HG03460 (cell line): ENCODE data around the gene SSR2.
"Not testable (repeated sequence)": the region's sequence is repeated elsewhere in the genome, so short reads cannot be mapped to it uniquely, and the experiment has no call there.

ENCODE experiments used
- ATAC-seq: cut with Tn5 transposase; IDR thresholded peaks from one replicate; pipeline ENCODE4 v1.9.1; 2021; ENCODE audit not compliant: unreplicated experiment

The SSR2 gene

GRCh38 chr1:155996166-155996565, 24.6 kb downstream of the SSR2 start:
- no peak for ATAC-seq

GRCh38 chr1:155993595-155993994, 27.2 kb downstream of the SSR2 start:
- ATAC-seq, result no peak

- ATAC-seq, result no peak
Observed at GRCh38 chr1:155990005-155990739, 30.6 kb downstream of the SSR2 start.

- peak; percentile 43 for ATAC-seq
Observed at GRCh38 chr1:155989242-155990004, 31.3 kb downstream of the SSR2 start.

- not testable (repeated sequence) for ATAC-seq
Observed at GRCh38 chr1:155984903-155985645, 35.7 kb downstream of the SSR2 start.

GRCh38 chr1:155984341-155984740, 36.4 kb downstream of the SSR2 start:
- no peak for ATAC-seq

- no peak for ATAC-seq
Observed at GRCh38 chr1:155983191-155984024, 37.3 kb downstream of the SSR2 start.

GRCh38 chr1:155982106-155982505, 38.6 kb downstream of the SSR2 start:
- no peak for ATAC-seq

- no peak for ATAC-seq
Observed at GRCh38 chr1:155981266-155982088, 39.3 kb downstream of the SSR2 start.

GRCh38 chr1:155979597-155980343, 41.0 kb downstream of the SSR2 start:
- no peak for ATAC-seq

GRCh38 chr1:155978973-155979429, 41.8 kb downstream of the SSR2 start:
- ATAC-seq, result no peak

GRCh38 chr1:155978325-155978972, 42.3 kb downstream of the SSR2 start, which contains the start of gene ARHGEF2:
Gene ARHGEF2 (minus strand): TSS chr1:155978547. CDS start chr1:155978427, 120 bp downstream.
- peak; percentile 49 for ATAC-seq

GRCh38 chr1:155977690-155978324, 42.9 kb downstream of the SSR2 start:
- no peak for ATAC-seq

GRCh38 chr1:155976913-155977689, 43.6 kb downstream of the SSR2 start:
- ATAC-seq, result no peak

GRCh38 chr1:155976062-155976912, 44.5 kb downstream of the SSR2 start:
- ATAC-seq, result no peak

- no peak for ATAC-seq
Observed at GRCh38 chr1:155975375-155976061, 45.2 kb downstream of the SSR2 start.
